HAP-1 (cell line): ENCODE measurements around the gene DNAJC7.

Experiments used
- DNase-seq, 2 experiments: peaks; one replicate each; pipeline ENCODE4 v3.0.0-alpha.2; 2016 to 2020; ENCODE audit warnings: low spot score in 2 of 2
- H3K27me3 ChIP-seq: fragments of 250-450 bp; sonication (Bioruptor Pico); 2 replicates; pipeline ENCODE4 v1.5.1; 2020; ENCODE audit warnings: low read depth, mild to moderate bottlenecking, moderate library complexity
- H3K36me3 ChIP-seq: fragments of 250-450 bp; sonication (Bioruptor Pico); replicated peaks from 2 replicates; pipeline ENCODE4 v1.5.1; 2020; ENCODE audit warnings: mild to moderate bottlenecking
- H3K4me1 ChIP-seq: fragments of 250-450 bp; sonication (Bioruptor Pico); 2 replicates; pipeline ENCODE4 v1.5.1; 2020; ENCODE audit warnings: mild to moderate bottlenecking
- H3K4me3 ChIP-seq: fragments of 250-450 bp; sonication (Bioruptor Pico); 2 replicates; pipeline ENCODE4 v1.5.1; 2020; ENCODE audit warnings: mild to moderate bottlenecking, moderate library complexity
- H3K9me3 ChIP-seq: fragments of 250-450 bp; sonication (Bioruptor Pico); 2 replicates; pipeline ENCODE4 v1.5.1; 2020; ENCODE audit warnings: mild to moderate bottlenecking, moderate library complexity
- in situ Hi-C: fragments of 300-500 bp; cut with MboI; formaldehyde crosslinking; loops from 3 replicates; pipeline ENCODE4 v1.14.3; 2020; ENCODE audit warnings: low sequenced_read_pairs, inconsistent platforms, mixed read lengths

Gene DNAJC7

GRCh38 chr17:41972571-41973407 is 44.5 kb downstream of the DNAJC7 start:
- DNase-seq, result no peak
- H3K9me3 ChIP-seq, result no peaks in the 10 kb centered on the region
- no peaks in the 10 kb centered on the region for H3K27me3 ChIP-seq
- in situ Hi-C loops, result no loop called here
- no peak overlapping the region for H3K4me3 ChIP-seq
- no peaks in the 10 kb centered on the region; the same call in 1 of the 2 replicates for H3K4me1 ChIP-seq
- H3K36me3 ChIP-seq, result peaks cover 92% of the 10 kb centered on the region

- in situ Hi-C loops, result no loop called here
- no peak overlapping the region for H3K4me3 ChIP-seq
- H3K27me3 ChIP-seq, result no peaks in the 10 kb centered on the region
- no peaks in the 10 kb centered on the region for H3K9me3 ChIP-seq
- H3K4me1 ChIP-seq, result no peaks in the 10 kb centered on the region; the same call in 1 of the 2 replicates
- H3K36me3 ChIP-seq, result peaks cover 85% of the 10 kb centered on the region
- no peak for DNase-seq
Measured at GRCh38 chr17:41971721-41972523, 45.3 kb downstream of the DNAJC7 start.

- DNase-seq, result no peak
- Histone ChIP-seq H3K36me3 (peaks cover 75% of the 10 kb centered on the region), H3K27me3 (no peaks in the 10 kb centered on the region), H3K4me1 (peaks cover 3% of the 10 kb centered on the region), H3K4me3 (no peak overlapping the region), H3K9me3 (no peaks in the 10 kb centered on the region)
- in situ Hi-C loops, result no loop called here
Measured at GRCh38 chr17:41970901-41971331, 46.3 kb downstream of the DNAJC7 start.

- no peaks in the 10 kb centered on the region for H3K27me3 ChIP-seq
- no peaks in the 10 kb centered on the region for H3K9me3 ChIP-seq
- H3K4me3 ChIP-seq, result no peak overlapping the region
- no peak for DNase-seq
- in situ Hi-C loops, result no loop called here
- H3K36me3 ChIP-seq, result peaks cover 55% of the 10 kb centered on the region
- H3K4me1 ChIP-seq, result peaks cover 3% of the 10 kb centered on the region
Measured at GRCh38 chr17:41968676-41969075, 48.6 kb downstream of the DNAJC7 start.

- peaks cover 3% of the 10 kb centered on the region for H3K4me1 ChIP-seq
- peaks cover 49% of the 10 kb centered on the region for H3K36me3 ChIP-seq
- DNase-seq, result no peak
- H3K27me3 ChIP-seq, result no peaks in the 10 kb centered on the region
- in situ Hi-C loops, result no loop called here
- no peaks in the 10 kb centered on the region for H3K9me3 ChIP-seq
- H3K4me3 ChIP-seq, result peak overlapping the region; percentile 78; the same call in 1 of the 2 replicates
Measured at GRCh38 chr17:41967921-41968578, 49.2 kb downstream of the DNAJC7 start.

- Histone ChIP-seq H3K4me3 (peak overlapping the region; percentile 78), H3K9me3 (no peaks in the 10 kb centered on the region), H3K27me3 (no peaks in the 10 kb centered on the region), H3K4me1 (peaks cover 3% of the 10 kb centered on the region), H3K36me3 (peaks cover 41% of the 10 kb centered on the region)
- DNase-seq, result peak in 1 of 2 experiments; percentile 35
- in situ Hi-C loops, result no loop called here
Measured at GRCh38 chr17:41967141-41967920, 49.9 kb downstream of the DNAJC7 start.

- Histone ChIP-seq H3K9me3 (no peaks in the 10 kb centered on the region), H3K4me3 (peak within 1 kb of the TSS; percentile 78), H3K36me3 (peaks cover 34% of the 10 kb centered on the region), H3K27me3 (no peaks in the 10 kb centered on the region), H3K4me1 (peaks cover 3% of the 10 kb centered on the region)
- peak; percentile 76 to 93 for DNase-seq
- in situ Hi-C loops, result no loop called here
Measured at GRCh38 chr17:41966463-41967140, 50.6 kb downstream of the DNAJC7 start, which contains the start of gene CNP. Gene CNP (plus strand): TSS chr17:41966795. CDS start chr17:41966885, 90 bp downstream.

- peak overlapping the region; percentile 78 for H3K4me3 ChIP-seq
- peaks cover 29% of the 10 kb centered on the region for H3K36me3 ChIP-seq
- peak in 1 of 2 experiments; percentile 56 for DNase-seq
- in situ Hi-C loops, result no loop called here
- no peaks in the 10 kb centered on the region; the same call in 1 of the 2 replicates for H3K9me3 ChIP-seq
- peaks cover 3% of the 10 kb centered on the region for H3K4me1 ChIP-seq
- H3K27me3 ChIP-seq, result no peaks in the 10 kb centered on the region
Measured at GRCh38 chr17:41965694-41966462, 51.4 kb downstream of the DNAJC7 start.

- no peaks in the 10 kb centered on the region for H3K27me3 ChIP-seq
- peaks cover 2% of the 10 kb centered on the region for H3K36me3 ChIP-seq
- in situ Hi-C loops, result loop anchor here (5.0 kb wide), 1 partner anchor 154 kb away; no protein-coding TSS in a partner anchor
- H3K4me3 ChIP-seq, result no peak overlapping the region
- H3K4me1 ChIP-seq, result peaks cover 3% of the 10 kb centered on the region
- peak; percentile 68 to 88 for DNase-seq
- H3K9me3 ChIP-seq, result no peaks in the 10 kb centered on the region; the same call in 1 of the 2 replicates
Measured at GRCh38 chr17:41962768-41963434, 54.3 kb downstream of the DNAJC7 start.

- H3K27me3 ChIP-seq, result no peaks in the 10 kb centered on the region
- H3K36me3 ChIP-seq, result no peaks in the 10 kb centered on the region
- H3K4me3 ChIP-seq, result no peak overlapping the region
- H3K9me3 ChIP-seq, result no peaks in the 10 kb centered on the region; the same call in 1 of the 2 replicates
- peaks cover 3% of the 10 kb centered on the region; the same call in 1 of the 2 replicates for H3K4me1 ChIP-seq
- in situ Hi-C loops, result loop anchor here (5.0 kb wide), 1 partner anchor 155 kb away; no protein-coding TSS in a partner anchor
- no peak for DNase-seq
Measured at GRCh38 chr17:41962111-41962510, 55.1 kb downstream of the DNAJC7 start.

- H3K36me3 ChIP-seq, result no peaks in the 10 kb centered on the region
- no peaks in the 10 kb centered on the region for H3K27me3 ChIP-seq
- no peaks in the 10 kb centered on the region; the same call in 1 of the 2 replicates for H3K9me3 ChIP-seq
- in situ Hi-C loops, result loop anchor here (5.0 kb wide), 1 partner anchor 158 kb away; no protein-coding TSS in a partner anchor
- DNase-seq, result peak; percentile 18 to 56
- H3K4me1 ChIP-seq, result no peaks in the 10 kb centered on the region
- H3K4me3 ChIP-seq, result no peak overlapping the region
Measured at GRCh38 chr17:41959336-41960095, 57.7 kb downstream of the DNAJC7 start.
